Glomerular visceral epithelial cell (primary cell): ENCODE results near the gene TASL.
A peak's percentile ranks its signal among the peaks of the same experiment; 100 is the strongest.
"Not testable (repeated sequence)": the region's sequence is repeated elsewhere in the genome, so short reads cannot be mapped to it uniquely, and the experiment has no call there.

ENCODE experiments used
- DNase-seq: peaks from one replicate; pipeline ENCODE4 v3.0.0-alpha.2; 2016; ENCODE audit errors: extremely low spot score

TASL gene

GRCh38 chrX:30577362-30577991 is at the start of gene TASL:
Gene TASL, minus strand, starts transcription at chrX:30577766. Its CDS starts 17,411 bp downstream, at chrX:30560355.
- DNase-seq, result no peak

DNA sequence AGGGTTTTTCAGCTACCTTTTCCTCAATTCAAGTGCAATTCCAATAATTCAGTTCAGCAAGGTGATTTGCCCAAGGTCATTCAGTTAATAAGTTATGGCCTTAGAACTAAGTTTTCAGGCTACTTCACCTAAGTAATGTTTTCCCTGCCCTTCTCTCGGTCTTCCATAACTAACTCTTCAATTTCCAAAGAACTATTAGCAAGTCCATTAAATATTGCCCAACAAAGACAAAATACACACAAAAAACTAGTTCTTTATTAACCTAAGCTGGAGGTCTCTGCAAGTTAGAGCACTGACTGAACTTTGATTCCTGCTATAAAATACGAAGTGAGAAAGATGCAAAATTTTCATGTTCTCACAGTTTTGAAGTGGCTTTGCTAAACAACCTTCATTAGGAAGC is 48.8 kb upstream of the TASL start:
- no peak for DNase-seq

DNA sequence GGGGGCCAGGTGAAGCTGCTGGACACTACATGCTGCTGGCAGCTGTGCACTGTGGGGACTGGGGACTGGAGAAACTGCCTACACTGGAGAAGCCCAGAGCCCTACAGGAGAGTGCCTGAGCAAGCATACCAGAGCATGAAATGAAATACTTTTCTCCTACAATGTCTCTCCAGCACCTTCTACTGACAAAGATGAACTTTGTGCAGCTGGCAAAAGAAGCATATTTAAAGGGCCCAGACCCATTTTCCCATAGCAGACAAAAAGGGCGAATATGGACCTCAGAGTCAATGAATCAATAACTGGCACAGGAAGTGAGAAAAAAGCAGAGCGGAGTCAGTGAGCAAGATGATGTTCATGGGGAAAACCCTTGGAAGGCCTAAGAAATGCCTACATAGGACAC is 44.8 kb upstream of the TASL start:
- no peak for DNase-seq

- DNase-seq, result peak; percentile 68
Measured at GRCh38 chrX:30620980-30621618, 43.5 kb upstream of the TASL start.

DNA sequence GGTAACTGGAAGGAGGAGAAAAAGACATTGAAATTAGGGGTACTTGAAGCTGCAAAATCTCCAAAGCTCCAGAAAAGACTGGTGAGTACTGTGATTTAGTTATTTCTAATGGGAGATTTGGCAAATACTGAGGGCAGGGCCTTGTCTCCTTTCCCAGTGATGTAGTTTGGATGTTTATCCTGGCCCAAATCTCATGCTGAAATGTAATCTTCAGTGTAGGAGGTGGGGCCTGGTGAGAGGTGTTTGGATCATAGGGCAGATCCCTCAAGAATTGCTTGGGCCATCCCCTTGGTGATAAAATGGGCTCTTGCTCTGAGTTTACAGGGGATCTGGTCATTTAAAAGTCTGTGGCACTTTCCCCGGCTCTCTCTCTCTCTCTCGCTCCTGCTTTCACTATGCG is 42.6 kb upstream of the TASL start:
- DNase-seq, result no peak

DNA sequence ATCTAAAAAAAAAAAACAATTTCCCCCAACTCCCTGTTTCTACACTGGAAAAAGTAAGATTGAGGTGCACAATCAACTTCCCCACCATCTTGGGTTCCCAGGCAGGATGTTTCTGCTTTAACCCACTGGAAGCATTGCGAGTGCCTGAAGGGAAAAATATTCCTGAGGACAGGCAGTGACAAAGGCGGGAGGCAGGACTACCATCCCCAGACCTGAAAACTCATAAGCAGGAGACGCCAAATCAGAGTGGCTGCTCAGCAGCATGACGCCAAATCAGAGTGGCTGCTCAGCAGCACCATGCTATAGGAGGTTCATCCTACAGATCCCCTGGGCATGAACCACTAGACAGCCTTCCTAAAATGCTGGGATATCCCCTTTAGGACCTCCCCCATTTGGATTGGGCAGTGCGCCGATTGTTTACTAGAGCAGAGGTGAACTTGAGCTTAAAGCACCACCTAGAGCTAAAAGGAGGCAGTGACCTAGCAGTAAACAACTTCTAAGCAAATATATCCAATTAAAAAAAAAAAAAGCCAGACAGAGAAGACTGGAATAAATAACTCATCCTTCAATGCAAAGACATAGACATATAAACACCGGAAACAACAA is 40.7 kb upstream of the TASL start:
- DNase-seq, result no peak

GRCh38 chrX:30615229-30615628 is 37.7 kb upstream of the TASL start:
- peak; percentile 7 for DNase-seq

DNA sequence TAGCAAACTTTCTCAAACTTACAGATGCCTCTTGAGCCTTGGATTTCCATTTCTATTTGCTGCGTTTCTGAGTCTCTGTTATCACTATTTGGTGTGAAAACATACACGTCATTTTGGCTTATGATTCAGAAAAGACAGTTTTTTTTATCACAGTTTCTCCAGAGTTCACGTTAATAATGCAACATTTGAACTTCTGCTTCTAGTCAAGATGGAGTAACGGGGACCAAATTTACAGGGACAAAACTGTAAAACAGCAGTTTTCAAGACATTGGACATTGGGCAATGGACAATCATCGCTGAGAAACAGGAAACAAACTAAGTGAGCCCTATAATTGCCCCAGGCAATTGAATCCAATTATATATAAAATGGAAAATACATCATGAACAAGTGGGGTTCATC is 36.2 kb upstream of the TASL start:
- DNase-seq, result no peak

DNA sequence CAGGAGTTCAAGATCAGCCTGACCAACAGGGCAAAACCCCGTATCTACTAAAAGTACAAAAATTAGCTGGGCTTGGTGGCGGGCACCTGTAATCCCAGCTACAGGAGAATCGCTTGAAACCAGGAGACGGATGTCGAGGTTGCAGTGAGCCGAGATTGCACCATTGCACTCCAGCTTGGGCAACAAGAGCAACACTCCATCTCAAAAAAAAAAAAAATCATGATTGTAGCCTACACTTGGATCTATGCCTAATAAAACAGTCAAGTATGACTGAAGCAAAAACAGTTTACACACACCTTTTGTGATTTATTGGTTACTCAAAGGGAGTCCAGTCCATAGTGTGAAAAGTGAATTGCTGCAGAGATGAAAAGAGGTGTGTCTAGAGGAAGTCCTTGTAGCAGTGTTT is 34.7 kb upstream of the TASL start:
- no peak for DNase-seq

DNA sequence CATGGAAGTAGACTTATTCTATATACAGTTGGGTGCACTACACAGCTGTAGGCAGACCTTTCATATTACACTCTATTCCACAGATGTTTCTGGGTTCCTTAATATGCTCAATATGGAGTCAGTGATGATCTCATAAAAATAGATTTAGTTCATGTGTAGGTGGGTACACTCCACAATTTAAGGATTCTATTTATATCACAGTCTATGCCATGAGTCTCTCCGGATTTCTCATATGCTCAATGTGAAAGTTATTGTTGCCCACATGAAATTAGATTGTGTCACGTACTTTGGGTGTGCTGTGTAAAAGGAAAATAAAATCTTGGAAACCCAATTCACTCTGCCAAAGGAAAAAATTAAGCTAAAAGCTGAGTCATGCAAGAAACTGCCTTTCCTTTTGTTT is 32.5 kb upstream of the TASL start:
- DNase-seq, result no peak

DNA sequence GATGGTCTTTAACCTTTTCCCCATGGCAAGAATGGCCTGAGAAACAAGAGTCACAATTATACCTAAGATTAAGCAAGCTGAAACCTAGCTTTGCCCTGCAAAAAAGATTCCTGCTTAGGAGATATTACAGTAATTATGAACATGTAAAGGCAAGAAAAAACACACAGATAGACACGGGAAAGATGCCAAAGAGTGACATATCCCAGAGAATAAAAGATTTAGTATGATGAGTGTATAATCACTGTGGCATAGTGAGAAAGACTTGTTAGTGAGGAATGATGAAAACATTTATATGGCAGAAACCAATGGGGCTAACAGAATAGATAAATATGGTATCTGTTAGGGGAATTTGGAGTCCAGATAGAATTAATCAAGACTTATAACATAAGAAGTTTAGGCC is 29.6 kb upstream of the TASL start:
- no peak for DNase-seq

- not testable (repeated sequence) for DNase-seq
Measured at GRCh38 chrX:30600269-30601176, 23.0 kb upstream of the TASL start.

GRCh38 chrX:30597216-30598012 is 19.8 kb upstream of the TASL start:
- DNase-seq, result no peak

DNA sequence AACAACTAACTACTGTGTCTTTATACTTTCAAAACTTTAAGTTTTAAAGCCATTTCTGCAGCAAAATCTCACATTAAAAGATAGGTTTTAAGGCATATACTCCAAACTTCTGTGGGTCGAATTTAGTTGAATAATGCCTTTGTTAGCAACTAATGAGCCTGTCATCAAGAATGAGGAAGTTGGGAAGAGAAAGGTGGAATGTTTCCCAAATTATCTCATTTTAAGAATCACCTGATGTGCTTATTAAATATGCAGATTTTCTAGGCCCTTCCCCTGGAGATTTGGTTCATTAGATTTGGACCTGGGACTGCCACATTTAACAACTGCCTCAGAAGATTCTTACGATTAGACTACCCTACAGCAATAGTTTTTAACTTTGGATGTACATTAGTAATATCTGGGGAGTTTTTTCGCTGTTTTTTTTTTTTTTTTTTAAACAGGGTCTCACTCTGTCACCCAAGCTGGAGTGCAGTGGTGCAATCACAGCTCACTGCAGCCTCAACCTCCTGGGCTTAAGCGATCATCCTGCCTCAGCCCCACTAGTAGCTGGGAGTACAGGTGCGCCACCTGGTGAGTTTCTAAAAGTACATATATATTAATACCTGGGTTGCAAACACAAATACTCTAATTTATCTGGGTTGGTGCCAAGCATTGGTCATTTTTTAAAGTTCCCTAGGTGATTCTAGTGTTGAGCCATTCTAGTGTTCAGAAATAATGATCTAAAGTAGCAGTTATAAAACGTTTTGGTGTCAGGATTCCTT is 16.1 kb upstream of the TASL start:
- DNase-seq, result peak; percentile 1

- DNase-seq, result no peak
Measured at GRCh38 chrX:30592831-30593230, 15.3 kb upstream of the TASL start.

- DNase-seq, result no peak
Measured at GRCh38 chrX:30590368-30590767, 12.8 kb upstream of the TASL start.

DNA sequence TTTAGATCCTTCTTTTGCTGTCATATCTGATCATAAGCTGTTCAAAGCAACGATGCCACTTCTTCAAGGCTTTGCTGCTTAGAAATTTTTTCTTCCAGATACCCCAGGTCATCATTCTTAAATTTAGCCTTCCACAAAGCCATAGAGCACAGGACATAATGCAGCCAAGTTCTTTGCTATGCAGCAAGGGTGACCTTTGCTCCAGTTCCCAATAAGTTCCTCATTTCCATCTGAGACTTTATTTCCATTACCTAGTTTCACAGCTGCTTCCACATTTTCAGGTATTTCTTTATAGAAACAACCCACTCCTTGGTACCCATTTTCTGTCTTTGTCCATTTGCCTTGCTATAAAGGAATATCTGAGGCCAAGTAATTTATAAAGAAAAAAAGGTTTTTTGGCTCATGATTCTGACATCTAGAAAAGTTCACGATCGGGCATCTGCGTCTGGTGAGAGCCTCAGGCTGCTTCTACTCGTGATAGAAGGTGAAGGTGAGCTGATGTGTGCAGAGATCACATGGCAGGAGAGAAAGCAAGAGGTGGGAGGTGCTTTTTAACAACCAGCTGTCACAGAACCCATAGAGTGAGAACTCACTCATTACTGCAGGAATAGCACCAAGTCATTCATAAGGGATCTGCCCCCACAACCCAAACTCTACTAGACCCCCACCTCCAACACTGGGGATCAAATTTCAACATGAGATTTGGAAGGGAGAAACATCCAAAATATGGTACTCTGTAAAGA is 11.8 kb upstream of the TASL start:
- DNase-seq, result no peak

DNA sequence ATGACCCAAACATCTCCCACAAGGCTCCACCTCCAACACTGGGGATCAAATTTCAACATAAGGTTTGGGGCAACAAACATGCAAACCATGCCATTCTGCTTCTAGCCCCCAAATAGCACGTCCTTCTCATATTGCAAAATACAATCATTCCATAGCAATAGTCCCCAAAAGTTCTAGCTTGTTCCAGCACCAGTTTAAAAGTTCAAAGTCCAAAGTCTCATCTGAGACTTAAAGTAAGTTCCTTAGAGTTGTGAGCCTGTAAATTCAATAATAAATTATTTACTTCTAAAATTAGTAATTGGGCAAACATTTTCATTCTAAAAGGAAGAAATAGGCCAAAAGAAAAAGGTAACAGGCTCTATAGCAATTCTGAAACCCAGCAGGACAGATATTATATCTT is 8.9 kb upstream of the TASL start:
- DNase-seq, result no peak

DNA sequence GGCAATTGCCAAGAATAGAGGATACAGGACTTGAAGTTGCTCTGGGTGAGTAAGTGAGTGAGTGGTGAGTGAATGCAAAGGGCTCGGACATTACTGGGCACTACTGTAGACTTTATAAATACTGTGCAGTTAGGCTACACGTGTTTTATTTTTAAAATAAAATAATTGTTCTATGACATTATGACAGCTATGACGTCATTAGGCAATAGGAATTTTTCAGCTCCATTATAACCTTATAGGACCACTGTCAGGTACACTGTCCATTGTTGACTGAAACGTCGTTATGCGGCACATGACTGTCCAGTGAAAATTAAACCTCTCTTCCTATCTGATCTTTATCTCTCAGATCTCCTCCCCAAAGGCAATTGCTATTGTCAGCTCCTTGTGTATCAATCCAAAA is 5.1 kb upstream of the TASL start:
- DNase-seq, result no peak

DNA sequence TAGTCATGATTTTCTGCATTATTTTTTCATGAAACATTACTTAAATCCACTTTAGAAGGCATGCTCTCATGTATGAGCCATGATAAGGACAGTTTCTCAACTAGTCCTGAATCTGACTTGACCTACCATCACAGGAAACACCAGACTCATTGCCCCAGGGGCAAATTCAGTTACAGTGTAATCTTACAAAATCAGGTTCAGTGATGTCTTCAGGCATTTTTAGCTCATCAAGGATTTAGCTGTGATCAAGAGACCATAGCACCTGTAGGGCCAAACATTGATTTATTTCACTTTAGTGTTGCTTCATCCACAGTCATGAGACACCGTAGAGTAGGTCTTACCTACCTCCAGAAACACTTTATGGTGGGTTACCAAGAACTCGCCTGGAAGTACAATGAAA is 3.1 kb upstream of the TASL start:
- no peak for DNase-seq
